ENCODE results near the gene NINJ2. TPM values are rescaled to one million over a fixed set of nuclear protein-coding genes. Genes with fewer than 3 reads are reported as not detected.

The NINJ2 gene
- total and polyA plus RNA-seq, 7 donors: 2.0 to 12.3 (median 7.2) TPM

GRCh38 chr12:576615-577110 lies 86.6 kb downstream of the NINJ2 start:
- intact Hi-C loops (cut with DNase I): loop anchor here (1.0 to 10.0 kb wide), 3 partner anchors 238 to 1018 kb away; partner anchors contain the start of gene FBXL14
- Histone ChIP-seq H3K27ac (peak overlapping the region; percentile 52 to 64 (median 64)), H3K4me1 (peaks cover 0 to 29% (median 24%) of the 10 kb centered on the region in 4 donors), H3K9me3 (no peaks in the 10 kb centered on the region), H3K4me3 (peak overlapping the region in 2 of 4 donors; percentile 12 to 13), H3K36me3 (no peaks in the 10 kb centered on the region), H3K27me3 (no peaks in the 10 kb centered on the region)
- 92 to 95% methylated on average over 14 of the region's 14 CpGs for WGBS, 2 donors
- DNase-seq: peak; percentile 53
- TF ChIP-seq POLR2AphosphoS5 (IDR thresholded peaks at IDR 0.05) (no peak), POLR2A (IDR thresholded peaks at IDR 0.05) (no peak), EP300 (IDR thresholded peaks at IDR 0.05) (no peak), CTCF (IDR thresholded peaks at IDR 0.05) (no peak)

- 5 to 8% methylated on average over 39 of the region's 39 CpGs for WGBS, 2 donors
- Histone ChIP-seq H3K4me1 (peaks cover 0 to 34% (median 30%) of the 10 kb centered on the region in 4 donors), H3K9me3 (no peaks in the 10 kb centered on the region), H3K36me3 (no peaks in the 10 kb centered on the region), H3K27me3 (no peaks in the 10 kb centered on the region), H3K27ac (peak overlapping the region; percentile 52 to 64 (median 64)), H3K4me3 (peak overlapping the region in 2 of 4 donors; percentile 12 to 13)
- TF ChIP-seq POLR2AphosphoS5 (IDR thresholded peaks at IDR 0.05): no peak
- peak; percentile 94 to 99 (median 97) for TF ChIP-seq CTCF (IDR thresholded peaks at IDR 0.05)
- DNase-seq: peak; percentile 87
- intact Hi-C loops (cut with DNase I): loop anchor here (1.0 to 10.0 kb wide), 3 partner anchors 238 to 1019 kb away; partner anchors contain the start of gene FBXL14
These were observed 87.2 kb downstream of the NINJ2 start for GRCh38 chr12:575948-576614.

GRCh38 chr12:575129-575502 lies 88.1 kb downstream of the NINJ2 start:
- Histone ChIP-seq H3K27me3 (no peaks in the 10 kb centered on the region), H3K4me1 (peaks cover 0 to 40% (median 38%) of the 10 kb centered on the region in 4 donors), H3K27ac (peak overlapping the region; percentile 52 to 64 (median 64)), H3K4me3 (no peak overlapping the region), H3K36me3 (no peaks in the 10 kb centered on the region), H3K9me3 (no peaks in the 10 kb centered on the region)
- peak; percentile 59 for DNase-seq
- 90 to 91% methylated on average over 7 of the region's 7 CpGs for WGBS, 2 donors
- TF ChIP-seq POLR2AphosphoS5 (IDR thresholded peaks at IDR 0.05): no peak
- TF ChIP-seq CTCF (IDR thresholded peaks at IDR 0.05): no peak
- no peak for TF ChIP-seq POLR2A (IDR thresholded peaks at IDR 0.05)
- no peak for TF ChIP-seq EP300 (IDR thresholded peaks at IDR 0.05)
- intact Hi-C loops (cut with DNase I): loop anchor here (10.0 kb wide), 1 partner anchor 1020 kb away; the partner anchor contains the start of gene FBXL14

- no peaks in the 10 kb centered on the region for H3K36me3 ChIP-seq
- WGBS, 2 donors: 83 to 86% methylated on average over 3 of the region's 3 CpGs
- peaks cover 0 to 45% (median 39%) of the 10 kb centered on the region in 4 donors for H3K4me1 ChIP-seq
- DNase-seq: peak; percentile 17
- H3K4me3 ChIP-seq: no peak overlapping the region
- TF ChIP-seq EP300 (IDR thresholded peaks at IDR 0.05) (no peak), POLR2AphosphoS5 (IDR thresholded peaks at IDR 0.05) (no peak), CTCF (IDR thresholded peaks at IDR 0.05) (no peak), POLR2A (IDR thresholded peaks at IDR 0.05) (no peak)
- peak overlapping the region in 3 of 4 donors; percentile 52 to 64 (median 63) for H3K27ac ChIP-seq
- no peaks in the 10 kb centered on the region for H3K27me3 ChIP-seq
- H3K9me3 ChIP-seq: no peaks in the 10 kb centered on the region
- intact Hi-C loops (cut with DNase I): loop anchor here (10.0 kb wide), 1 partner anchor 1020 kb away; the partner anchor contains the start of gene FBXL14
These were observed 88.6 kb downstream of the NINJ2 start for GRCh38 chr12:574475-575128.

Measured in sigmoid colon (tissue), 7 donors.